ENCODE results near the gene CYB561A3. TPM values are rescaled to one million over a fixed set of nuclear protein-coding genes. Genes with fewer than 3 reads are reported as not detected.

CYB561A3 gene
- total RNA-seq, 1 donor from 2014 or later: 26.4 TPM

- peaks cover 27% of the 10 kb centered on the region for H3K4me1 ChIP-seq (ENCODE audit: insufficient read depth, low read length)
- no peak overlapping the region for H3K4me2 ChIP-seq (ENCODE audit: low read length)
- peaks cover 11% of the 10 kb centered on the region for H3K4me1 Mint-ChIP-seq (ENCODE audit: low read depth, unreplicated experiment)
- H3K9me3 Mint-ChIP-seq (ENCODE audit: unreplicated experiment): peaks cover 2% of the 10 kb centered on the region
- DNase-seq (ENCODE audit: low read depth) (no peak), FAIRE-seq (no peak)
- no peak overlapping the region for H3K9ac ChIP-seq (ENCODE audit: low read length)
- H3K27ac ChIP-seq (ENCODE audit: low read depth, low read length): no peak overlapping the region
- TF ChIP-seq EZH2 (IDR thresholded peaks at IDR 0.05; ENCODE audit: insufficient read depth, low read length): no peak
- no peak for TF ChIP-seq CTCF (IDR thresholded peaks at IDR 0.05; ENCODE audit: insufficient read depth, low read depth, low read length)
- H3K9me3 ChIP-seq (ENCODE audit: insufficient read depth, low read depth, low read length): no peaks in the 10 kb centered on the region
- peak overlapping the region; percentile 99 for H3K4me3 Mint-ChIP-seq (ENCODE audit: unreplicated experiment)
- H3K27me3 Mint-ChIP-seq (ENCODE audit: low read depth, unreplicated experiment): no peaks in the 10 kb centered on the region
- H2AFZ ChIP-seq (ENCODE audit: low read depth, low read length): no peak overlapping the region
- H3K79me2 ChIP-seq (ENCODE audit: insufficient read depth, low read length): peaks cover 35% of the 10 kb centered on the region
- no peak overlapping the region for H3K27ac Mint-ChIP-seq (ENCODE audit: unreplicated experiment)
- peaks cover 6% of the 10 kb centered on the region for H4K20me1 ChIP-seq (ENCODE audit: insufficient read depth, low read length)
- no peak overlapping the region for H3K4me3 ChIP-seq (ENCODE audit: insufficient read depth, low read depth, low read length)
- no peaks in the 10 kb centered on the region for H3K27me3 ChIP-seq (ENCODE audit: insufficient read depth, low read length)
- peaks cover 17% of the 10 kb centered on the region for H3K36me3 Mint-ChIP-seq (ENCODE audit: low read depth, unreplicated experiment)
- H3K36me3 ChIP-seq (ENCODE audit: insufficient read depth, low read length): peaks cover 29% of the 10 kb centered on the region
Measured at GRCh38 chr11:61364012-61364675, 2.5 kb upstream of the CYB561A3 start.

- DNase-seq (ENCODE audit: low read depth): peak; percentile 66
- Histone ChIP-seq H4K20me1 (ENCODE audit: insufficient read depth, low read length) (peaks cover 6% of the 10 kb centered on the region), H3K4me3 (ENCODE audit: insufficient read depth, low read depth, low read length) (peak overlapping the region; percentile 90), H3K9ac (ENCODE audit: low read length) (peak overlapping the region; percentile 95), H3K9me3 (ENCODE audit: insufficient read depth, low read depth, low read length) (no peaks in the 10 kb centered on the region), H3K27me3 (ENCODE audit: insufficient read depth, low read length) (no peaks in the 10 kb centered on the region), H3K4me2 (ENCODE audit: low read length) (peak overlapping the region; percentile 96), H3K27ac (ENCODE audit: low read depth, low read length) (peak overlapping the region; percentile 93), H3K79me2 (ENCODE audit: insufficient read depth, low read length) (peaks cover 35% of the 10 kb centered on the region), H3K36me3 (ENCODE audit: insufficient read depth, low read length) (peaks cover 20% of the 10 kb centered on the region), H3K4me1 (ENCODE audit: insufficient read depth, low read length) (peaks cover 27% of the 10 kb centered on the region), H2AFZ (ENCODE audit: low read depth, low read length) (peak overlapping the region; percentile 94)
- peak overlapping the region; percentile 99 for H3K4me3 Mint-ChIP-seq (ENCODE audit: unreplicated experiment)
- FAIRE-seq: no peak
- H3K27me3 Mint-ChIP-seq (ENCODE audit: low read depth, unreplicated experiment): no peaks in the 10 kb centered on the region
- H3K27ac Mint-ChIP-seq (ENCODE audit: unreplicated experiment): peak overlapping the region; percentile 97
- H3K4me1 Mint-ChIP-seq (ENCODE audit: low read depth, unreplicated experiment): peaks cover 7% of the 10 kb centered on the region
- peaks cover 2% of the 10 kb centered on the region for H3K9me3 Mint-ChIP-seq (ENCODE audit: unreplicated experiment)
- TF ChIP-seq CTCF (IDR thresholded peaks at IDR 0.05; ENCODE audit: insufficient read depth, low read depth, low read length) (no peak), EZH2 (IDR thresholded peaks at IDR 0.05; ENCODE audit: insufficient read depth, low read length) (no peak)
- H3K36me3 Mint-ChIP-seq (ENCODE audit: low read depth, unreplicated experiment): peaks cover 12% of the 10 kb centered on the region
Measured at GRCh38 chr11:61362542-61362875, 827 bp upstream of the CYB561A3 start.

- peaks cover 35% of the 10 kb centered on the region for H3K79me2 ChIP-seq (ENCODE audit: insufficient read depth, low read length)
- H3K9ac ChIP-seq (ENCODE audit: low read length): peak overlapping the region; percentile 95
- peaks cover 10% of the 10 kb centered on the region for H3K36me3 ChIP-seq (ENCODE audit: insufficient read depth, low read length)
- peak overlapping the region; percentile 90 for H3K4me3 ChIP-seq (ENCODE audit: insufficient read depth, low read depth, low read length)
- H3K9me3 ChIP-seq (ENCODE audit: insufficient read depth, low read depth, low read length): no peaks in the 10 kb centered on the region
- Mint-ChIP-seq H3K4me1 (ENCODE audit: low read depth, unreplicated experiment) (peaks cover 5% of the 10 kb centered on the region), H3K27me3 (ENCODE audit: low read depth, unreplicated experiment) (no peaks in the 10 kb centered on the region), H3K9me3 (ENCODE audit: unreplicated experiment) (peaks cover 2% of the 10 kb centered on the region), H3K36me3 (ENCODE audit: low read depth, unreplicated experiment) (peaks cover 7% of the 10 kb centered on the region), H3K4me3 (ENCODE audit: unreplicated experiment) (peak overlapping the region; percentile 99), H3K27ac (ENCODE audit: unreplicated experiment) (peak overlapping the region; percentile 97)
- DNase-seq (ENCODE audit: low read depth) (no peak), FAIRE-seq (no peak)
- H3K4me2 ChIP-seq (ENCODE audit: low read length): peak overlapping the region; percentile 96
- no peaks in the 10 kb centered on the region for H3K27me3 ChIP-seq (ENCODE audit: insufficient read depth, low read length)
- peaks cover 6% of the 10 kb centered on the region for H4K20me1 ChIP-seq (ENCODE audit: insufficient read depth, low read length)
- peak overlapping the region; percentile 93 for H3K27ac ChIP-seq (ENCODE audit: low read depth, low read length)
- H2AFZ ChIP-seq (ENCODE audit: low read depth, low read length): peak overlapping the region; percentile 94
- no peak for TF ChIP-seq EZH2 (IDR thresholded peaks at IDR 0.05; ENCODE audit: insufficient read depth, low read length)
- TF ChIP-seq CTCF (IDR thresholded peaks at IDR 0.05; ENCODE audit: insufficient read depth, low read depth, low read length): no peak
- H3K4me1 ChIP-seq (ENCODE audit: insufficient read depth, low read length): peaks cover 24% of the 10 kb centered on the region
Measured at GRCh38 chr11:61361237-61361740, 393 bp downstream of the CYB561A3 start.

Measured in astrocyte (in vitro differentiated cells and primary cell).